ENCODE measurements around the gene VPS13D. TPM values are rescaled to one million over a fixed set of nuclear protein-coding genes. Genes with fewer than 3 reads are reported as not detected.
A peak's percentile ranks its signal among the peaks of the same experiment; 100 is the strongest.

VPS13D gene
- total RNA-seq, 4 donors from 2014 or later: 94.4 to 472 (median 163) TPM

GRCh38 chr1:12430525-12430924 is 200.7 kb downstream of the VPS13D start:
- Histone ChIP-seq H3K4me1 (peaks cover 27% of the 10 kb centered on the region), H3K4me3 (no peak overlapping the region), H3K27ac (no peak overlapping the region), H3K9me3 (no peaks in the 10 kb centered on the region), H3K36me3 (peaks cover 8% of the 10 kb centered on the region), H3K27me3 (no peaks in the 10 kb centered on the region)
- DNase-seq (ENCODE audit: low spot score in 2 of 2): no peak
- TF ChIP-seq CTCF (IDR thresholded peaks at IDR 0.05): no peak
- TF ChIP-seq POLR2AphosphoS5 (IDR thresholded peaks at IDR 0.05): no peak
- no peak for TF ChIP-seq POLR2A (IDR thresholded peaks at IDR 0.05)
- no peak for TF ChIP-seq EP300 (IDR thresholded peaks at IDR 0.05)
- WGBS: 94% methylated on average over 4 of the region's 4 CpGs

DNA sequence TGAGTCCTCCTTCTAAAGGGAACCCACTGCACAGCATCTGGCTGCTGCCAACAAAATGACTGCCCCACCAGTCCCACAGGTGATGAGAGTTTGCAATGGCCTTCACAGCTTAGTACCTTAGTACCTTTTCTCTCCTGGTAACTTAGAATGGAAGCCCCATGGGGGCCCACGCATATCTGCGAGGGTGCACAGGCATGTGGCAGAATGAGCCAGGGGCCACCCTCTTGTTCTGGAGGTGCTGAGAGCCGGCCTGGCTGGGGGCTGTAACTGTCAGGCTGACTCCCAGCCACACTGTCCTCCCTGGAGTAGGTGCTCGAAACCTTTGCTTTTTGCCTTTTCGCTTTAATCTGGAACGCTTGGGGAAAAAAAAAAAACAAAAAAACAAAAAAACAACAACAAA is 203.1 kb downstream of the VPS13D start:
- Histone ChIP-seq H3K4me3 (no peak overlapping the region), H3K27me3 (no peaks in the 10 kb centered on the region), H3K4me1 (peaks cover 50% of the 10 kb centered on the region), H3K36me3 (peaks cover 8% of the 10 kb centered on the region), H3K27ac (no peak overlapping the region), H3K9me3 (no peaks in the 10 kb centered on the region)
- 98% methylated on average over 6 of the region's 6 CpGs for WGBS
- no peak for DNase-seq (ENCODE audit: low spot score in 2 of 2)
- TF ChIP-seq CTCF (IDR thresholded peaks at IDR 0.05): no peak
- TF ChIP-seq POLR2A (IDR thresholded peaks at IDR 0.05): no peak
- TF ChIP-seq EP300 (IDR thresholded peaks at IDR 0.05): no peak
- TF ChIP-seq POLR2AphosphoS5 (IDR thresholded peaks at IDR 0.05): no peak

- TF ChIP-seq CTCF (IDR thresholded peaks at IDR 0.05): no peak
- TF ChIP-seq POLR2AphosphoS5 (IDR thresholded peaks at IDR 0.05): no peak
- TF ChIP-seq POLR2A (IDR thresholded peaks at IDR 0.05): no peak
- TF ChIP-seq EP300 (IDR thresholded peaks at IDR 0.05): no peak
- Histone ChIP-seq H3K27me3 (no peaks in the 10 kb centered on the region), H3K9me3 (no peaks in the 10 kb centered on the region), H3K4me3 (no peak overlapping the region), H3K27ac (peak overlapping the region; percentile 42), H3K4me1 (peaks cover 56% of the 10 kb centered on the region), H3K36me3 (peaks cover 8% of the 10 kb centered on the region)
- WGBS: 76% methylated on average over 12 of the region's 12 CpGs
- no peak for DNase-seq (ENCODE audit: low spot score in 2 of 2)
These were observed 203.7 kb downstream of the VPS13D start for GRCh38 chr1:12433323-12434053.

DNA sequence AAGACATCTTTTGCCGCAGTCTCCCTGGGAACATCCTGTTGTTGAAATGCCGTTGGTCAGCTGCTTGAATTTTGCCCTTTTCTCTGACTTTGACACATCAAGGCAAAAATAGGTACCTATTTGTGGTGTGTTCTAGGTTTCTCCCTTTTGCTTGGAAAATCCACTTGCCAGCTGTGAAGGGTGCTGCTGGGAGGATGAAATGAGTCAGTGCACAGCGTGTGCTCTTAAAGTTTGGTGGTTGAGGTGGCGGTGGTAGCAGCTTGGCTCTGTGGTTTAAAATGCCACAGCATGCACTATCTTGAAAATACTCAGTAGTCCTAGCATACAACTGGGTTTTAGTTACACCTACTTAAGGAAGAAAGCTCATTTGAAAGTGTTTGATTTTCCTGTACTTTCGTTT is 204.3 kb downstream of the VPS13D start:
- H3K4me1 ChIP-seq: peaks cover 62% of the 10 kb centered on the region
- WGBS: 52% methylated on average over 5 of the region's 5 CpGs
- no peak for DNase-seq (ENCODE audit: low spot score in 2 of 2)

More for the DNA sequence above, 204.3 kb downstream of the VPS13D start:
- Histone ChIP-seq H3K36me3 (peaks cover 8% of the 10 kb centered on the region), H3K27me3 (no peaks in the 10 kb centered on the region), H3K27ac (peak overlapping the region; percentile 42), H3K4me3 (no peak overlapping the region), H3K9me3 (no peaks in the 10 kb centered on the region)
- TF ChIP-seq CTCF (IDR thresholded peaks at IDR 0.05) (no peak), EP300 (IDR thresholded peaks at IDR 0.05) (no peak), POLR2AphosphoS5 (IDR thresholded peaks at IDR 0.05) (no peak), POLR2A (IDR thresholded peaks at IDR 0.05) (no peak)
